ENCODE measurements around the gene OR52I2.
A peak's percentile ranks its signal among the peaks of the same experiment; 100 is the strongest.

The OR52I2 gene

GRCh38 chr11:4581443-4581842 is at the start of gene OR52I2:
Gene OR52I2, plus strand, starts transcription at chr11:4581743.
- DNase-seq (ENCODE audit: low read depth), result no peak

GRCh38 chr11:4539603-4540219 is 41.8 kb upstream of the OR52I2 start:
- peak; percentile 7 for DNase-seq (ENCODE audit: low read depth)

GRCh38 chr11:4541071-4541470 is 40.5 kb upstream of the OR52I2 start:
- no peak for DNase-seq (ENCODE audit: low read depth)

- no peak for DNase-seq (ENCODE audit: low read depth)
Observed at GRCh38 chr11:4543561-4543960, 38.0 kb upstream of the OR52I2 start.

- no peak for DNase-seq (ENCODE audit: low read depth)
Observed at GRCh38 chr11:4544891-4545290, 36.7 kb upstream of the OR52I2 start, which contains the start of gene OR52M1. Gene OR52M1, plus strand, starts transcription at chr11:4545191. Its CDS starts 0 bp downstream, at chr11:4545191.

- no peak for DNase-seq (ENCODE audit: low read depth)
Observed at GRCh38 chr11:4546878-4547277, 34.7 kb upstream of the OR52I2 start.

- DNase-seq (ENCODE audit: low read depth), result no peak
Observed at GRCh38 chr11:4547416-4547815, 34.1 kb upstream of the OR52I2 start.

GRCh38 chr11:4551346-4551979 is 30.1 kb upstream of the OR52I2 start:
- DNase-seq (ENCODE audit: low read depth), result no peak

- no peak for DNase-seq (ENCODE audit: low read depth)
Observed at GRCh38 chr11:4559527-4560440, 21.8 kb upstream of the OR52I2 start.

- DNase-seq (ENCODE audit: low read depth), result no peak
Observed at GRCh38 chr11:4560467-4560866, 21.1 kb upstream of the OR52I2 start.

GRCh38 chr11:4565371-4565770 is 16.2 kb upstream of the OR52I2 start:
- no peak for DNase-seq (ENCODE audit: low read depth)

GRCh38 chr11:4569075-4569474 is 12.5 kb upstream of the OR52I2 start:
- DNase-seq (ENCODE audit: low read depth), result no peak

GRCh38 chr11:4576880-4577279 is 4.7 kb upstream of the OR52I2 start:
- no peak for DNase-seq (ENCODE audit: low read depth)

GRCh38 chr11:4577761-4578160 is 3.8 kb upstream of the OR52I2 start:
- no peak for DNase-seq (ENCODE audit: low read depth)

- DNase-seq (ENCODE audit: low read depth), result no peak
Observed at GRCh38 chr11:4578624-4579023, 2.9 kb upstream of the OR52I2 start.

GRCh38 chr11:4580124-4580523 is 1.4 kb upstream of the OR52I2 start:
- DNase-seq (ENCODE audit: low read depth), result no peak

- no peak for DNase-seq (ENCODE audit: low read depth)
Observed at GRCh38 chr11:4589017-4589416, 7.5 kb downstream of the OR52I2 start.

- DNase-seq (ENCODE audit: low read depth), result no peak
Observed at GRCh38 chr11:4593739-4594138, 12.2 kb downstream of the OR52I2 start, which contains the start of gene OR52I1. Gene OR52I1, plus strand, starts transcription at chr11:4594039. Its CDS starts 0 bp downstream, at chr11:4594039.

GRCh38 chr11:4605057-4605456 is 23.5 kb downstream of the OR52I2 start:
- no peak for DNase-seq (ENCODE audit: low read depth)

GRCh38 chr11:4606231-4607015 is 24.9 kb downstream of the OR52I2 start:
- DNase-seq (ENCODE audit: low read depth), result no peak

- no peak for DNase-seq (ENCODE audit: low read depth)
Observed at GRCh38 chr11:4607096-4607495, 25.6 kb downstream of the OR52I2 start.
